Ovary (tissue), 3 donors: Measurements from ENCODE around the gene C1QTNF4.

Experiments used
- CTCF ChIP-seq, 3 donors: fragments of 450-650 bp in 2 of 3; fragments of 200-600 bp in 1 of 3; IDR thresholded peaks; one replicate each; pipeline versions ENCODE4 v1.5.1 to v1.8.0; 2016 to 2022; ENCODE audit warnings: antibody characterized with exemption in 3 of 3, mild to moderate bottlenecking in 1 of 3
- POLR2A ChIP-seq: fragments of 450-650 bp; IDR thresholded peaks from one replicate; pipeline ENCODE4 v1.6.1; 2017; ENCODE audit warnings: antibody characterized with exemption, mild to moderate bottlenecking, moderate library complexity
- donor health status: DM: no; HTN: no; CAD: no.

GRCh38 chr11:47605921-47606320 lies 11.7 kb upstream of the C1QTNF4 start:
- TF ChIP-seq POLR2A = no peak
- TF ChIP-seq CTCF (IDR thresholded peaks at IDR 0.05) = no peak
